ENCODE data around the gene IFT81.

DNA sequence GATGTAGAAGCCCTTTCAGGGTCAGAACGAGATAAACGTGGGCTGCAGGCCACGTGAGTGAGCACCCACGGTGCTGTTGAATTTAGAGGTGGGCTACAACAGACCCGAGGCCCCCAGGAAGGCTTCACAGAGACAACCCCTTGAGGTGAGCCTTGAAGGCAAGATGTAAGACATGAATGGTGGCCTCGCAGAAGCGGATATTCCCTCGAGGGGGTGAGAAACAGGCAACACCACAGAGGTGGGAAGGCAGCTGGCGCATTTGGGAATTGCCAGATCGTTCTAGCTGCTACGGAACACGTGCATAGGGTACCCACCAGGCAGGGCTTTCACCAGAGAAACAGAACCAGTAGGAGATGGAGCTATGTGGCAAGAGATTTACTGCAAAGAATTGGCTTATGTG lies 134.3 kb downstream of the IFT81 start:
- TF ChIP-seq, protein P1, sequence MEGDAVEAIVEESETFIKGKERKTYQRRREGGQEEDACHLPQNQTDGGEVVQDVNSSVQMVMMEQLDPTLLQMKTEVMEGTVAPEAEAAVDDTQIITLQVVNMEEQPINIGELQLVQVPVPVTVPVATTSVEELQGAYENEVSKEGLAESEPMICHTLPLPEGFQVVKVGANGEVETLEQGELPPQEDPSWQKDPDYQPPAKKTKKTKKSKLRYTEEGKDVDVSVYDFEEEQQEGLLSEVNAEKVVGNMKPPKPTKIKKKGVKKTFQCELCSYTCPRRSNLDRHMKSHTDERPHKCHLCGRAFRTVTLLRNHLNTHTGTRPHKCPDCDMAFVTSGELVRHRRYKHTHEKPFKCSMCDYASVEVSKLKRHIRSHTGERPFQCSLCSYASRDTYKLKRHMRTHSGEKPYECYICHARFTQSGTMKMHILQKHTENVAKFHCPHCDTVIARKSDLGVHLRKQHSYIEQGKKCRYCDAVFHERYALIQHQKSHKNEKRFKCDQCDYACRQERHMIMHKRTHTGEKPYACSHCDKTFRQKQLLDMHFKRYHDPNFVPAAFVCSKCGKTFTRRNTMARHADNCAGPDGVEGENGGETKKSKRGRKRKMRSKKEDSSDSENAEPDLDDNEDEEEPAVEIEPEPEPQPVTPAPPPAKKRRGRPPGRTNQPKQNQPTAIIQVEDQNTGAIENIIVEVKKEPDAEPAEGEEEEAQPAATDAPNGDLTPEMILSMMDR (IDR thresholded peaks at IDR 0.05): no peak
- TF ChIP-seq POLR2A (IDR thresholded peaks at IDR 0.05): no peak

Measured in uterus (tissue), 2 donors.